ENCODE results near the gene SPRR5.

Gene SPRR5

GRCh38 chr1:152959801-152960451 is 12.9 kb downstream of the SPRR5 start:
- TF ChIP-seq POLR2A (IDR thresholded peaks at IDR 0.05; ENCODE audit: low read length): no peak
- no peak for TF ChIP-seq GATA1 (IDR thresholded peaks at IDR 0.05; ENCODE audit: low read depth, low read length)
- no peak for DNase-seq

GRCh38 chr1:152960452-152961044 is 13.5 kb downstream of the SPRR5 start:
- DNase-seq: peak; percentile 3 to 10
- no peak for TF ChIP-seq POLR2A (IDR thresholded peaks at IDR 0.05; ENCODE audit: low read length)
- no peak for TF ChIP-seq GATA1 (IDR thresholded peaks at IDR 0.05; ENCODE audit: low read depth, low read length)

- TF ChIP-seq POLR2A (IDR thresholded peaks at IDR 0.05; ENCODE audit: low read length) (no peak), GATA1 (IDR thresholded peaks at IDR 0.05; ENCODE audit: low read depth, low read length) (no peak)
- no peak for DNase-seq
These were observed 14.4 kb downstream of the SPRR5 start for GRCh38 chr1:152961226-152961891.

- DNase-seq: no peak
- TF ChIP-seq GATA1 (IDR thresholded peaks at IDR 0.05; ENCODE audit: low read depth, low read length) (no peak), POLR2A (IDR thresholded peaks at IDR 0.05; ENCODE audit: low read length) (no peak)
These were observed 15.9 kb downstream of the SPRR5 start for GRCh38 chr1:152962876-152963415.

DNA sequence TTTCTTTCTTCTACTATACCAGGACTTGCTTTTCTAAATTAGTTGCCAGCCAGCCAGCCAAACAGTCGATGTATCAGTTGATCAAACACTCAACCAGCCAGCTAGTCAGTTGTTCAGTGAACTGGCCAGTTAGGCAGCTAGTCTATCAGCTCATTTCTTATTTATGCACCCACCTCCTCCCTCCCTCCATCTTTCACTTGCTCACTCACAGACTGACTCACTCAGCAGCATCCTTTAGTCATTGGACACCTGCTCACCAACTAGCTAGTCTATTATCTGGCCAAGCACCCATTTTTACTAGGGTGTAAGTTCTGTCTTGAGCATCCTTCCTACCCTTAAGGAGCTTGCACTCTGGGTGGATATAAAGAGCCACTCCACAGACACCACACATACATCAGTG is 17.5 kb downstream of the SPRR5 start:
- TF ChIP-seq GATA1 (IDR thresholded peaks at IDR 0.05; ENCODE audit: low read depth, low read length) (no peak), POLR2A (IDR thresholded peaks at IDR 0.05; ENCODE audit: low read length) (no peak)
- DNase-seq: no peak

DNA sequence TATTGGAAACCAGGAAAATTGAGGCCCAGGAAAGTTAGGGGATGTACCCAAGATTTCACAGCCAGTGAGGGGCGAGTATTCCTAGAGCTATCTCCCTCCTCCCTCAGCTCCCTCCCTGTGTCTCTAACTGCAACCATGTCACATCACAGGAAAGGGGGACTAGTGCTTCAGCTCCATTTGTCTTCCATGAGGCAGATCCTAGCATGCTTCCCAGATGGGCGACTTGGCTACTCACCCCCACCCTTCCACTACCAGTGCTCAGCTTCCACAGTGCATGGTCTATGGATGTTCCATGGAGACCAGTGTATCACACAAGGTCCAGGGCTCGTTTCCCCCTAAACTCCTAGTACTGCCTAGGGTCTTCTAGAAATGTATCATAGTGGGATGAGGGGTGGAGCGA is 18.8 kb downstream of the SPRR5 start:
- TF ChIP-seq POLR2A (IDR thresholded peaks at IDR 0.05; ENCODE audit: low read length) (no peak), GATA1 (IDR thresholded peaks at IDR 0.05; ENCODE audit: low read depth, low read length) (no peak)
- DNase-seq: no peak

- DNase-seq: no peak
- no peak for TF ChIP-seq POLR2A (IDR thresholded peaks at IDR 0.05; ENCODE audit: low read length)
- TF ChIP-seq GATA1 (IDR thresholded peaks at IDR 0.05; ENCODE audit: low read depth, low read length): no peak
These were observed 20.2 kb downstream of the SPRR5 start for GRCh38 chr1:152967201-152967600.

- DNase-seq: no peak
- TF ChIP-seq POLR2A (IDR thresholded peaks at IDR 0.05; ENCODE audit: low read length) (no peak), GATA1 (IDR thresholded peaks at IDR 0.05; ENCODE audit: low read depth, low read length) (no peak)
These were observed 21.2 kb downstream of the SPRR5 start for GRCh38 chr1:152968248-152968647.

DNA sequence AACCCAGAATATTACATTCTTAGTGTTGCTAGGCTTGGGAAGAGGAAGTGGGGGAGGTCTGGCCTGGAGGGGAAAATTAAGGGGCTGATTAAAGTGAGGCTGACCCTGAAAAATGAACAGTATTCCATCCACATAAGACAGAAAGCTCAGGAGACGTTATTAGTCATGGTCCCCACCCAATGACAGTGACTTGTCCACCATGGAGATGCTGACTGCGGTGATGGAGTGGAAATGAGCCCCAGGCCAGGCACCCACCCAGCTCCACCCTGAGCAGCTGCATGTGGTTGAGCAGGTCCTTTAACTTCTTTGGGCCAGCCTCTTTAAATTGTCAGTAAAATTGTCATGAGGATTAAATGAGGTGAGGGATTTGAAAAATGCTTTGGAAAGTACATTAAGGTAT is 22.0 kb downstream of the SPRR5 start:
- no peak for TF ChIP-seq POLR2A (IDR thresholded peaks at IDR 0.05; ENCODE audit: low read length)
- no peak for TF ChIP-seq GATA1 (IDR thresholded peaks at IDR 0.05; ENCODE audit: low read depth, low read length)
- DNase-seq: no peak

- TF ChIP-seq GATA1 (IDR thresholded peaks at IDR 0.05; ENCODE audit: low read depth, low read length) (no peak), POLR2A (IDR thresholded peaks at IDR 0.05; ENCODE audit: low read length) (no peak)
- DNase-seq: no peak
These were observed 23.5 kb downstream of the SPRR5 start, which contains the start of gene SPRR4 for GRCh38 chr1:152970495-152970894. TSS of gene SPRR4 (plus strand) at chr1:152970648. CDS start at chr1:152971891, 1,243 bp downstream.

DNA sequence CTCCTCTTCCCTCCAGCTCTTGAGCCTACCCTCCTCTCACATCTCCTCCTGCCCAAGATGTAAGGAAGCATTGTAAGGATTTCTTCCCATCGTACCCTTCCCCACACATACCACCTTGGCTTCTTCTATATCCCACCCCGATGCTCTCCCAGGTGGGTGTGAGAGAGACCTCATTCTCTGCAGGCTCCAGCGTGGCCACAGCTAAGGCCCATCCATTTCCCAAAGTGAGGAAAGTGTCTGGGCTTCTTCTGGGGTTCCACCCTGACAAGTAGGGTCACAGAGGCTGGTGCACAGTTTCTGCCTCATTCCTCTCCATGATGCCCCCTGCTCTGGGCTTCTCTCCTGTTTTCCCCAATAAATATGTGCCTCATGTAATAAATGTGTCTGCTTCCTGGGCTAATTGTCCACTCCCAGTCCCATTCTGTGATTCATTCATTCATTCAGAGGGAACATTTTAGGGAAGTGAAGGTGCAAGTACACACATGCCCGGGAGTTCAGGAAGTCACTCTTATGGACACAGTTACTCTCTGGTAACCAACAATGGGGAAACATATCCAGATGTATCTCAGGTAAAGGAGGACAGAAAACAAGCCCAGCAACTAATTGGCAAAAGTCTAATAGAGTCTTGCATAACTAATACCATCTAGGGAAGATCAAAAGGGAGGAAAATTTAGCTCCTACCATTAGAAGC is 25.3 kb downstream of the SPRR5 start:
- TF ChIP-seq GATA1 (IDR thresholded peaks at IDR 0.05; ENCODE audit: low read depth, low read length): no peak
- DNase-seq: no peak

DNA sequence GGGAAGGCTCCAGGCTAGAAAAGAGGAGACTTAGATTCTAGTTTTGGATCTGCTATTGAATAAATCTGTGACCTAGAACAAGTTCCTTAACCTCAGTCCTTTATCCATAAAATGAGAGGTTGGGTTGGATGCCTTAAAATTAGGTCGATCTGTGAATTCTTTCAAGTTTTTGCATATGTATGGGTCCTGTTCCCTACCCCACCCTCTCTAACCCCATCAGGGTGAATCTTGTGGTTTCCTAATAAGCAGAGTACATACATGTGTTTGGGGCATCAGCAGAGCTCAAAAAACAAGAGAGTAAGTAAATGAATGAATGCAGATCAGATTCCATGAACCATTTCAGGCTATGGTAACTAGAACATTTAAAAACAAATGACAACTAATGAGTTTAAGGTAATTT is 29.7 kb downstream of the SPRR5 start:
- TF ChIP-seq POLR2A (IDR thresholded peaks at IDR 0.05; ENCODE audit: low read length) (no peak), GATA1 (IDR thresholded peaks at IDR 0.05; ENCODE audit: low read depth, low read length) (no peak)
- no peak for DNase-seq

- no peak for DNase-seq
- TF ChIP-seq GATA1 (IDR thresholded peaks at IDR 0.05; ENCODE audit: low read depth, low read length) (no peak), POLR2A (IDR thresholded peaks at IDR 0.05; ENCODE audit: low read length) (no peak)
These were observed 30.6 kb downstream of the SPRR5 start for GRCh38 chr1:152977614-152978013.

DNA sequence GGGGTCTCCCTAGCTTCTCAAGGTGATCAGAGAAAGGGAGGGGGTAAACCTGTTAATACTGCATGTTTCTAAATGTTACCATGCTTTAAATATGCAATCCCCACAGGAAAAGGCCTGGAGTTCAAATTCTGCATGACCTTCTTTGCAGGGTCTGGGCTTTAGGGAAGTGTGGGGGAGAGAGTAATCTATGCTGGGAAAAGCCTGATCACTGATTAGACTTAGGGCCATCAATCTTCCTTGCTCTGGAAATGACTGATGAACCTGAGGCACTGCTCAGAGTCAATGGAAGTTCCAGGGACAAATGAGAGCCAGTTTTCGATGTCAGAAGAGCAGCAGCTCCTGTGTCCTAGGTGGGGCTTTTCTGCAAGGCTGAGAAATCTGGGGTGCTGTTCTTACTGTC is 33.7 kb downstream of the SPRR5 start:
- TF ChIP-seq GATA1 (IDR thresholded peaks at IDR 0.05; ENCODE audit: low read depth, low read length) (no peak), POLR2A (IDR thresholded peaks at IDR 0.05; ENCODE audit: low read length) (no peak)
- DNase-seq: no peak
